ENCODE results near the gene CD300LD.
"Not testable (repeated sequence)": the region's sequence is repeated elsewhere in the genome, so short reads cannot be mapped to it uniquely, and the experiment has no call there.

The CD300LD gene

DNA sequence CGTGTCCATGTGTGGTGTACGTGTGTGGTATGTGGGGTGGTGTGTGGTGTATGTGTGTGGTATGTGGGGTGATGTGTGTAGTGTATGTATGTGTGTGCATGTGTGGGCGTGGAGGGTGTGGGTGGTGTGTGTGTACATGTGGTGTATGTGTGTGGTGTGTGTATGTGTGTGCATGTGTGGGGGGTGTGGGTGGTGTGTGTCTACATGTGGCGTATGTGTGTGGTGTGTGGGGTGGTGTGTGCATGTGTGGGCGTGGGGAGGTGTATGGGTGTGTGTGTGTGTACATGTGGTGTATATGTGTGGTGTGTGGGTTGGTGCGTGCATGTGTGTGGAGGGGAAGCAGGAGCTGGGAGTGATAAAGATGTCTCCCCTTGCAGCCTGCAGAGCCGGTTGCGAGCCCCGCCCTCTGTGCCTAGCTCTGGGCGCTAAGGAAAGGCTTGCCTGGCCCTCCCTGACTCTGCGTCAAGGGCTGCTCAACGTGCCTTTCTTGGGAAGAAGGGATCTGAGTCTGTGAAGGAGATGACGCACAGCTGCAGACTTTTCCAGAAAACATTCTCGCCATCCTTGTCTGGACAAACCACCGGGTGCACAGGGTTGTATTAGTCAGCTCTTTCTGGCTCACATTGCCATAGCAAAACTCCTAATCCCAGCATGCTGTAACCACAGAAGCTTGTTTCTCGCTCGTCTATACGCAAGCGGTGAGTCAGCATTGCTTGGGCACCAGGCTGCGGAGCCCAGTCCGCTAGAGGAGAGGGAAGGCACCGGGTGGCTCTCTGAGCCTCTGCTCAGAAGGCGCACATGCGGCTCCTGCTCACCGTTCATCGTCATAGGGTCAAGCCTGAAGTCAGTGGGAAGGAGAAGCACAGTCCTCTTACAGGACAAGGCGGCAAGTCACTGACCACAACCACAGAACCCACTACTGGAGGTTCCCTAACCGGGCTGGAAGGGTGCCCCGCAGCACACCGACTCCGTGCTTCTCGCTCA is 22.8 kb downstream of the CD300LD start:
- DNase-seq: no peak

DNA sequence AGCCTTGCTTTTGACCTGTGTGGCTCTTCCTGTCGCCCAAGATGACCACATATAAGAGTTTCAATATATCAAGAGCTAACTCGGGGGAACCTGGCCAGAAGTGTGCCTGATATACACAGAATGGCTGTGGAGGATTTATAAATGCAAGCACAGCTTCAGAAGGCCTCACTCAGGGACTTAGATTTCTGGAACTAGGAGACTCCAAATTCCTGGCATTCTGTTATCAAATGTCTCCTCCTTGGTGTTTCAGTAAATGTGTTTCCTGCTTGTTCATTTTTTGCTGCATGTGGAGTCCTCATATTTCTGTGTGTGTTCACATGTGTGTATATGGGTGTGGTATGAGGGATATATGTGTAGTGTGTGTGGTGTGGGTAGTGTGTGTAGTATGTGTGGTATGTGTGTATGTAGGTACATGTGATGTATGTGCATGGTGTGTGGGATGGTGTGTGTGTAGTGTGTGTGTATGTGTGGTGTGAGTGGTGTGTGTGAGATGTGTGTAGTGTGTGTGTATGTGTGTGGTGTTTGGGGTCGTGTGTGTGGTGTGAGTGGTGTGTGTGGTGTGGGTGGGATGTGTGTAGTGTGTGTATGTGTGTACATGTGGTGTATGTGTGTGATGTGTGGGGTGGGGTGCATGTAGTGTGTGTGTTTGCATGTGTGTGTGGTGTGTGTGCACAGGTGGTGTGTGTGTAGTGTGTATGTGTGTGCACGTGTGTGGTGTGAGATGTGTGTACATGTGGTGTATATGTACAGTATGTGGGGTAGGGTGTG is 23.8 kb downstream of the CD300LD start:
- no peak for DNase-seq

DNA sequence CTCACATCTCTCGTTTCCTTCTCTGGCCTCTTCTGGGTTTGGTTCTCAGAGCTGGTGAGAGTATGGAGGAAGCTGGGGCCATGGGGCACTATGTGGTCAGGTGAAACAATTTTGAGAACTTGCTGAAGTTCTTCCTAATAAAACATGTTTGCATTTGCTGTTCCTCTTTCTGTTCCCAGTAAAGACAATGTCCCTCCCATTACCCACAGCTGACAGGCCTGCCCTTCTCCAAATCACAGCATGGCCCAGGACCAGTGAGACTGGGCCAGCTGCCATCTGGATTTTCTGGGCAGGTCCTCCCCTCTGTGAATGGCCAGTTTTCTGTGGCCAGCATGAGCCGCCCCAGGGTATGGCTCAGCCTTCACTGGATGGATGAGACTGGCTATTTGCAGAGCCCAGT is 24.7 kb downstream of the CD300LD start, which contains the start of gene CD300H:
CD300H (minus strand) TSS at position 113 of the 400 bp plus-strand sequence.
- no peak for DNase-seq

DNA sequence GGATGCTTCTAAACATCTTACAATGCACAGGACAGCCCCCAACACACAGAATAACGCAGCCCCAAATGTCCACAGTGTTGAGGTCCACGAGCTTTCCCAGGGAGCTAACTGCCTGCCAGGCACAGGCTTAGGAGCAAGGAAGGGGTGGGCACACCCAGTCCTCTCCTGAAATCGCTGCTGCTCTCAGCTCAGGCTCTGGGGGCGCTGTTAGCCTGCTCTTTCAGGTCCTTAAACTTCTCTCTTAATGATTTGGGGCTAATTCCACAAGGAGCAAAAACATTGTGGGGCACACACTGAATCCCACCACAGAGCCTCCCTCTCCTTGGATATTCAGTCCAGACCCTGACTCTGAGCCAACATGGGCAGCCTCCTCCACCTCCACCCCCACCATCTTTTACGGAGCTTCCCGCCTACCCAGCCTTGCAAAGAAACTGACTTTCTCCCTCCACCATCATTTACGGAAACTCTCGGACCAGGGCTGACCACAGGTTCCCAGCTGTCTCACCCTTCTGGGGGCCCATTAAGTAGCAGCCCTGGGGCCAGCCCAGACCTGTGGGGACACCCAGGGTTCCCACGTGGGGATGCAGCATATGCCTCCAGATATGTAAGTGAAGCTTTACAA is 25.8 kb downstream of the CD300LD start:
- peak; percentile 14 for DNase-seq

DNA sequence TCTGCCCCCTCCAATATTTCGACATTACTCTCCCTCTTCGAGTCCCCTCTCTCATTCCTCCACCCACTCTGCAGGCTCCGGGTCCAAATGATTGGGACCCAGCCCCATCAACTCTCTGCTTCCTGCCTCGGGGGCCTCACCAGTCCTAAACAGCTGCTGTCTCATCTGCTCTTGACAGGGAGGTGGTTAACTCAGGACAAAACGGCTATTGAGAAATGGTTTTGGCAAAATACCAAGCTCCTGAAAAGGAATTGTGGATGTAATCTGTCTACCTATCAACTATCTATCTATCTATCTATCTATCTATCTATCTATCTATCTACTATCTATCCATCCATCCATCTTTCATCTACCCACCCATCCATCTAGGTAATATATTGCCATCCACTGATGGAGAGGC is 27.0 kb downstream of the CD300LD start:
- no peak for DNase-seq

DNA sequence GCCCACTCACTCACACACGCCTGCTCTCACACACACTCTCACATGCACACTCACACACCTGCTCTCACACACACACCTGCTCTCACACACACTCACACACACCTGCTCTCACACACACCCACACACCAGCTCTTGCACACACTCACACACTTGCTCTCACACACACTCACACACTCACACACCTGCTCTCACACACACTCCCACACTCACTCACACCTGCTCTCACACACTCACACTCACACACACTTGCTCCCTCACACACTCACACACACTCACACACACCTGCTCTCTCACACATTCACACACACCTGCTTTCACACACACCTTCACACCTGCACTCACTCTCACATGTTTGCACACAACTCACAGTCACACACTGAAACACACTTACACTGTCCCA is 28.7 kb downstream of the CD300LD start:
- no peak for DNase-seq

DNA sequence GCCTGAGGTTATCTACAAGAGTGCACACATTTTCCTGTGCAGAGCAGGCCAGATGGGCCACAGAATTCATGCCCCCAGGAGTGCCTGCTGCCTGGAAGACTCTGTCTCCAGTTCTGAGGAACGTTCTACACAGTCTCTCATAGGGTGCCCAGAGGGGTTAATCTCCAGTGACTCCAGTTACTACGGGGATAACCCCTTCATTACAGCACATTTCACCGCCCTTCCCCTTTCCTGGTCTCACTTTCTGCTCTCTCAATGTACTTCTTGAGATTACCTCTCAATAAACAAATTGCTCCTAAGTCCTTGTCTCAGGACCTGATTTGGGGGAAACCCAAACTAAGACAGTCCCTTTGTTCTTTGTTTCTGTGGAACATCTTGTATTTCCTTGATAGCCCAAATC is 30.5 kb downstream of the CD300LD start:
- no peak for DNase-seq

DNA sequence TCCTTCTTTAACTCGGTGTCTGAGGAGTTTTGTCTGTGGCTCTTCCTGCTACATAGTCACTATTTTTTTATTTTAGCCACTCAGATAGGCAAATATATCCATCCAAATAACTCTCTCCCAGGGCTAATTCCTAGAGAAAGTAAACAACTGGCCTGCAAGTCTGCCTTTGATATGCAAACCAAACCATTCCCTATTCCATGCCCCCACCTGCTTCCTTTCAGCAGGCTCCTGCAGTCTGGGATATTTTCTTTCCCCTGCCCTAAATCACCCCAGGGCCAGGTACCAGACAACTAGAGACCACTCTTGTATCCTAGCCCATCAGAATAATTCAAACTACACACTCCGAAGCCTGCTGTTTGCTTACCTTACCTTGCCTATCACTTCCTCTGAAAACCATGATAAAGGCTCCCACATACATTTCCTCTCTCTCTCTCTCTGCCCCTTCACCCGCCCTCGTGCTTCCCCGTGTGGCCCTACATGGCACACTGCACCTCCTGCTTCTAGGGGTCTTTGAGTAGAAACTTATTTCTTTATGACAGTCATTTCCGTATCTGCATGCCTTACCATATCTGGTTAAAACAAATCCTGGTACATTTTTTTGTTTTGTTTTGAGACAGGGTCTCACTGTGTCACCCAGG is 33.1 kb downstream of the CD300LD start:
- no peak for DNase-seq

DNA sequence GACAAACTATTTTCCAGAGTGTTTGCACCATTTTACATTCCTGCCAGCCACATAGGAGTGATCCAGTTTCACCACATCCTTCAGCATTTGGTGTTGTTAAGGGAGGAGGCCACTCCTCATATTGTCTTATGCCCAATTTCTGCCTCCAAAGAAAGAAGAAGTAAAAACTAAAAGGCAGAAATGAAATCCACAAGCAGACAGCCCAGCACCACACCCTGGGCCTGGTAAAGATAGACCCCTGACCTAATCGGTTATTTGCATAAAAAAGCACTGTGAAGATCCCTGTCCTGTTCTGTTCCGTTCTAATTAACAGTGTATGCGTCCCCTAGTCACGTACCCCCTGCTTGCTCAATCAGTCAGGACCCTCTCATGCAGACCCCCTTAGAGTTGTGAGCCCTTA is 33.7 kb downstream of the CD300LD start:
- DNase-seq: not testable (repeated sequence)

DNA sequence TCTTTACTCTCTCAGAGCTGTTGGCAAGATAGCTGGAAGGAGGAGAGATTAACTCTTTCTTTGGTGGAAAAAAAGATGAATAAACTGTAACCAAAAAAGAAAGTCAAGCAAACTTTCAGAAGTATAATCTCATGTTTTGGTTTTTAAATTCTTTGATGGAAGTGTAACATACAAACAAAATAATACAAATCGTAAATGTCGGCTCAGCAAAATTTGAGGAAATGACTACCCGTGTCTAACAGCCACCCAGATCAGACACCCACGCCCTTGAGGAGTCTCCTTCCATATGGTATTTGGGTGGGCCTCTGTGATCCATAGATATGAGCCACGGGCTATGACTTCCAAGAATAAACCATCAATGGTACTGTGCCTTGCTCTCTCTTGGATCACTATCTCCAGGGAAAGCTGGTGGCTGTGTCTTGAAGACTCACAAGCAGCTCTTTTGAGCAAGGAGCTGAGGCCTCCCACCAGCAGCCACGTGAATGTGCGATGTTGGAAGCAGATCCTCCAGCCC is 36.6 kb downstream of the CD300LD start:
- DNase-seq: no peak

DNA sequence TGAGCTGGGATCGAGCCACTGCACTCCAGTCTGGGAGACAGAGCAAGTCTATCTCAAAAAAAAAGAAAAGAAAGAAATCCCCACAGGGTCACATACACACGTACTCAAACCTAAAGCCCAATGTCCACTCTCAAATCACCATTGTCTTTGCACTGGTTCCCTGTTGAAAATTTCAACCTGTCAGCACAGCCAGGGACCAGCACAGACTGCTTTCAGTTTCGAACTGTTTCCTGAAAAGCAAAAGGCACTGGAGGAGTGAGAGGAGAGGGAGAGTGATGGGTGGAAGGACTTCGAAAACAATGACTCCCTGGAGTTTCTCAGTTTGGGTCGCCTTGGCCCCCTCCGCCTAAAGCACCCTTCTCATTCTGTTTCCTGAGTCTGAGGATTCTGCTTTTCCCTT is 37.2 kb downstream of the CD300LD start:
- DNase-seq: no peak

DNA sequence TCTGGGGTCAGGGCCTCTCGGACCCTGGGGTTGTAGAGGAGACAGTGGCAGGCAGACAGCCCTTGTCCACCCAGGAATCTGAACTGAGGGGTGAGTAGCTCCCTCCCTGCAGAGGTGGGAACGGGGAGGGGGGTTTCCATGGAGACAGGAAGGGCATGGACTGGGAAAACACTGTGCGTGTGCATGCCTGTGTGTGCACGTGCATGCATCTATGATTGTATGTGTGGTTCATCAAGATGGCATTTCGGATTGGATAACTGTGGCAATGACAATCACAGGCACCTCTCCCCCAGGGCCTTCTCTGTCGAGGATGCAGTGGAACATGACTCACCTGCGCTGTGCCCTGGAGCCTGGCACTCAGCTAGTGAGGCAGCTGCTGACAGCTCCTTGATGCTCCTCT is 40.0 kb downstream of the CD300LD start:
- no peak for DNase-seq

DNA sequence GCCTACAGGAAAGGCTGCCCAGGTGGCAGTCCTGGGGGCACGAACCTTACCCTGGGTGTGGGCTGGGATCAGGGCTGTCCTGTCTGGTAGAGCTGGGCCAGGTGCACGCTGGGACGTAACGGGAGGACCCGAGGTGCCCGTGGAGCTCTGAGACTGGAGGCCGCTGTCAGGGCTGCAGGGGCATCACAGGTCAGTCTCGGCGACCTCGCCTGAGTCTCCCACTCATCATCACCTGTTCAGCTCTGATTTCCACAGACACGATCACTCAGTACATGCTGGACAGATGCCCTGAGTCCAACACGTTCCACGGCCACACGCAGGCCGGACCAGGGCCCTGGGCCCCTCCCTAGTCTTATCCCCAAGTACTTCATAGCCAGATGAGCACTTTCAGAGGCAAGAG is 41.5 kb downstream of the CD300LD start:
- DNase-seq: no peak

DNA sequence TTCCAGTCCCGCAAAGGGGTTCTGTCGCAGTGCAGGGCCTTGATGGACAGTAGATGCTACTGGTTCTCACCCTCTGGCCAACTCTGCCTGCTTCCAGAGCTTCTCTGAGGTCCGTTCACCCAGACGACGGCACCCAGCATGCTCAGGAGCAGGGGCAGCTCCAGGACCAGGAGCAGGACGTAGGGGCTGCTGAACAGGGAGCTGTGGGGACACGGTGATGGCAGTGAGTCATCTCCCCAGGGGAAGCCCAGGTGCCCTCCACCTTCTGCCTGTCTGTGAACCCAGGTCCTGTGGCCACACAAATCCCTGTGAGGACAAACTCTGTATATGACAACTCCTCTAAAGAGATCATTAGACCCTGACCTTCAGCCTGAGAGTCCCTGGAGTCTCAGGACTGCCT is 42.7 kb downstream of the CD300LD start:
- DNase-seq: no peak

DNA sequence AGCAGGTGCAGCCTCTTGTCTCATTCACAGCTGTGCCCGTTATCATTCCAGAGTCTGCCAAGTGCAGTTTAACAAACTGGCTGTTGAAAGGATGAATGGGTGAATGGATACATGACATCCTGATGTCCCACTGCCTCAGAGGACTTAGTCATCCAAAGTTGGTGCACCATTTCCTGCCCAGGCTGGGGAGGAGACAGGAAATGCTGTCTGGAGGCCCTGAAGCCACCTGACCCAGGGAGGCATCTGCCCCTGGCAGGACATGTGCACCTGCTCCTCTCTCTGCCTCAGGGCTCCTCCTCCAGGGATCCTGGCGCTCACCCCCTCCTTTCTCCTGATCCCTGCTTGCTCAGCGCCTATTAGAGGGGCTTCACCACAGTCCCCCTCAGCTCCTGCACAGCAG is 44.3 kb downstream of the CD300LD start:
- DNase-seq: no peak

DNA sequence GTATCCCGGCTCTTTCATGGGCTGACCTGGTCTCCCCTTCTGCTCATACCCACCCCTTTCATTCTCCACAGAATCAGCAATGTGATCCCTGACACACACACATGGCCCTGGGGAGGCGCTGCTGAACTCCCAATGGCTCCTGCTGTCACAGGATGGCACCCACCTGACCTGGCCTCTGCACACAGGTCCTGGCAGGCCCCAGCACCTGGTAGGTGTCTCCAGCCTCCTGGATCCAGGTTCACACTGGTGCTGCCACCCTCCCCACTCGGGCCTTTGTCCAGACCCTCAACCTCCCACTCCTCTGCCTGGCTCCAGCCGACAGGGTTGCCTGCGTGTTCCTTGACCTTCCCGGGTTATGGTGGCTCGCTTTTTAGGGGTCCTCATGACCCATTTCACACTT is 44.8 kb downstream of the CD300LD start:
- no peak for DNase-seq

DNA sequence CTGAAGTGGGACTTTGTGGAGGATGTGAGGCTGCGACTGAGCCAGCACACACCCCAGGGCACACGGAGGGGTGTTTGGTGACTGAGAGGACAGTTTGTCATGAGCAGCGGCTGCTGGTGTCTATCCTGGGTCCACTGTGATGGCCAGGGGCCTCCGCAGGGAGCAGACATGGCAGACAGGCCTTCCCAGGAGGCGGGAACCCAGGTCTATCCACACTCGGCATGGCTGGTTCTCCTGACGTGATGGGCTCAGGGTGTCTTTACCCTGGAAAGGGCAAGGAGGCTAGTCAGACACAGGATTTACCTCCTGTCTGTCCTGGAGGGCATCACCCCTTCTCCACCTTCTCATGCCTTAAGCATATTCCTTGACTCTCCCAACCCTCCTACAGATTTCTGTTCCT is 45.5 kb downstream of the CD300LD start:
- DNase-seq: no peak

DNA sequence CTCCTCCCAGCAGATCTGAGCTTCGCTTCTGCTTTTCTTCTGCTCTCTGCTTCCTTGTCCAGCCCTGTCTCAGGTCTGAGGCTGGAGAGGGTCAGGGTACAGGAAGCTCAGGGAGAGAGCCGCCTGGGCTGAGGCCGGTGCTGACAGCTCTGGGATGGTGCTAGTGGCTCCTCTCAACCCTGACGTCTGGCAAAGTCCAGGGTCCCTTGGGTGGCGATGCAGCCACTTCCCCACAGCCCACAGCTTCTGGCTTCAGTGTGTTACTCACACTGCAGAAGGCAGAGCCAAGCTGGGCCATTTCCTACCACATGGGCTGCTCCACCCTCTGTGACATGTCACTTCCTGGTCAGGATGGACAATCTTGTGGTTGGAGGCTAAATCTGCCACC is 46.2 kb downstream of the CD300LD start, which contains the start of gene CD300C:
CD300C (minus strand) TSS at position 273 of the 388 bp plus-strand sequence. CDS start 333 bp downstream, outside the sequence.
- DNase-seq: no peak

DNA sequence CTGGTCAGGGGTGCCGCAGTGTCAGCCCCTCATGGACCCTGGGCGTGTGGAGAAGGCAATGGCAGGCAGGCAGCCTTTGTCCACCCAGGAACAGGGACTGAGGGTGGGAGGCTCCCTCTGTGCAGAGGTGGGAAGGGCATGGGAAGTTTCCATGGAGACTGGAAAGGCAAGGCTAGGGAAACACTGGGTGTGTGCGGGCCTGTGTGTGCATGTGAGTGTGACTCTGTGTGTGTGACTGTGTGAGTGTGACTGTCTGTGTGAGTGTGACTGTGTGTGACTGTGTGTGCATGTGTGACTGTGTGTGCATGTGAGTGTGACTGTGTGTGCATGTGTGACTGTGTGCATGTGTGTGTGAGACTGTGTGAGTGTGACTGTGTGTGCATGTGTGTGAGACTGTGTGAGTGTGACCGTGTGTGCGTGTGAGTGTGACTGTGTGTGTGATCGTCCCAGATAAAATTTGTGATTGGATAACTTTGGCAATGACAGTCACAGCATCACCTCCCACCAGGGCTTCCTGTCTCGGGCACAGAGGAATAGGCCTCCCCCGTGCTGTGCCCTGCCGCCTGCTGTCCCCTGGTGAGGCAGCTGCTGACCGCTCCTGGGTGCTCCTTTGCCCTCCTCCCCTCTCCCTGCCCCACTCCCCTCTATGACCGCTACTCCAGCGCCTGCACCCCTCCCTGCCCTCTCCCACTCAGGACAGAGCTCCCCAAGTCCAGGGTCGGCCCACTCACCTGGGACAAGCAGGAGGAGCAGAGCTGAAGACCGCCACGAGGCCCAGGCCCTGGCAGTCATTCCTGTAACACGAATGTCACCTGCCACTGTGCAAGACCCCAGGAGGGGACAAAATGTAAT is 46.9 kb downstream of the CD300LD start:
- DNase-seq: no peak

DNA sequence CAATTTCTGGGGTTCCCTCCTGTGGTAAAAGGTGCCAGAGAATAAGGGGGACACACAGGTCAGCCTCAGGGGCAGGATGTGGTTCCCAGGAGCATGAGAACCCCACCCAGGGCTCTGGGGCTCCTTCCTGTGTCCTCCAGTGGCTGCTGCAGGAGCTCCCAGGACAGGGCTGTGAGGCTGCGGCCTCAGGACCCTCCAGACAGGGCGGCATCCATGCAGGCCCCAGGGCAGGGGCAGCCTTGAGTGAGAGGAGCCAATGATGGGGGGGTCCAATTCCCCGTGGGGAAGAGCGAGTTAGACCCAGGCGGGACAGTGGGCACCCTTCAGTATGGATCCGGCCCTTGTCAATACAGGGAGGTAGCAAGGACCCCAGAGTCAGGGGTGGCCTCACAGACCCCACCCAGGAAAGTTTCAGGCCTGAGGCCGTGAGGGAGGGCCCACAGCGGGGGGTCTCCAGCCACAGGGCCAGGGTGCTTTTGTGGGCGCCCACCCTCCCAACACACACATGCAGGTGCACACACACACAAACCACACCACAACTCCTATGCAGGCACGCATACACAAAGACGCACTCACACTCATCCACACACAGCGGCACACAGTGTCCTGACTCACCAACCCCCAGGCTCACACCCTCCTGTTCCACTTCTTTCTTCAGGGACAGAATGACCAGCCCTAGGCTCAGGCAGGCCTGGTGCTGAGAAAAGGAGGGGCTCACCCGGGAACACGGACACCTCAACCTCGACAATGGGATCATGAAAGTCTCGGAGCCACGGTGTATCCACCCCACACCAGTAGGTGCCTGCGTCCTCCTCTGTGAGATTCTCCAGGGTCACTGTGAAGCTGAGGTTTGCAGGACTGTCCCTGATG is 48.0 kb downstream of the CD300LD start:
- no peak for DNase-seq

DNA sequence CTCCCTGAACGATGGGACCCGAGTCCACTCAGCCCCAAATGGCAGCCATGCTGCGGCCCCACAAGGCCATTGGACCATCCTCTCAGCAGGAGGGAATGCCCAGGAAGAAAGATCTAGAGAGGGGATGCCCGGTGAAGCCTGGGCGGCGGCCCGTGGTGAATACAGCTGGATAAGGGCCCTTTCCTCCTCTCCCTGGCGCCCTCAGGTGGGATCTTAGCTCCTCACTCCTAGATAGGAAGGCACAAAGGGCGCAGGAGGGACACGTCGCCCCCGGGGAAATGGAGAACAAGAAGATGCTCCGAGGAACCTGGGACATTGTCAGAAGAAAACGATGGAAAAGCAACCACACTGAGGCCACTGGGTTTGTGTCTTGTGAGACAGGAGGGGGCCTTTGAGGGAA is 48.7 kb downstream of the CD300LD start:
- no peak for DNase-seq
